ENCODE data around the gene B3GALNT1.

DNA sequence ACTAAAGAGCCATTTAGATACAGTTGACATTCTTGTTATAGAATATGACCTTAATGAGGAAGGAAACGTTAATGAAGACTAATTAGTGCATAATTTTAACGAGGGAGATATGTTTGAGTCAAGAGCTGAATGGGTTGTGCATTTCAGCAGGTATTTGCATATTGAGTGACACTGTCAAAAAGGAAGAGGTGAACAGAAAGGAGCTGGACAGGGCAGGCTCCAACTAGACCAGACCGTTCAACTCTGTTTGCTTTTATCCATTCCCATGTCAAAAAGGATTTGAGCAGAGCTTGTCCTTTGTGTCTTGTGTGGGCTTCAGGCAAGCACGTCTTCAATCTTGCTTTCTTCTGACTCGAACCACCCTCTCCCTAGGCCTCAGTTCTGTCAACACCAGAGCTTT is 40.7 kb downstream of the B3GALNT1 start:
- no peak for TF ChIP-seq POLR2AphosphoS5 (IDR thresholded peaks at IDR 0.05)
- TF ChIP-seq, protein P1, sequence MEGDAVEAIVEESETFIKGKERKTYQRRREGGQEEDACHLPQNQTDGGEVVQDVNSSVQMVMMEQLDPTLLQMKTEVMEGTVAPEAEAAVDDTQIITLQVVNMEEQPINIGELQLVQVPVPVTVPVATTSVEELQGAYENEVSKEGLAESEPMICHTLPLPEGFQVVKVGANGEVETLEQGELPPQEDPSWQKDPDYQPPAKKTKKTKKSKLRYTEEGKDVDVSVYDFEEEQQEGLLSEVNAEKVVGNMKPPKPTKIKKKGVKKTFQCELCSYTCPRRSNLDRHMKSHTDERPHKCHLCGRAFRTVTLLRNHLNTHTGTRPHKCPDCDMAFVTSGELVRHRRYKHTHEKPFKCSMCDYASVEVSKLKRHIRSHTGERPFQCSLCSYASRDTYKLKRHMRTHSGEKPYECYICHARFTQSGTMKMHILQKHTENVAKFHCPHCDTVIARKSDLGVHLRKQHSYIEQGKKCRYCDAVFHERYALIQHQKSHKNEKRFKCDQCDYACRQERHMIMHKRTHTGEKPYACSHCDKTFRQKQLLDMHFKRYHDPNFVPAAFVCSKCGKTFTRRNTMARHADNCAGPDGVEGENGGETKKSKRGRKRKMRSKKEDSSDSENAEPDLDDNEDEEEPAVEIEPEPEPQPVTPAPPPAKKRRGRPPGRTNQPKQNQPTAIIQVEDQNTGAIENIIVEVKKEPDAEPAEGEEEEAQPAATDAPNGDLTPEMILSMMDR (IDR thresholded peaks at IDR 0.05): no peak
- TF ChIP-seq POLR2A (IDR thresholded peaks at IDR 0.05): no peak
- no peak for TF ChIP-seq EP300 (IDR thresholded peaks at IDR 0.05)

All from gastroesophageal sphincter (tissue), 3 donors.